ENCODE measurements around the gene RAB14. TPM values are rescaled to one million over a fixed set of nuclear protein-coding genes. Genes with fewer than 3 reads are reported as not detected.

RAB14 gene
- total RNA-seq, 2 donors from 2014 or later: 87.1 to 93.1 TPM

DNA sequence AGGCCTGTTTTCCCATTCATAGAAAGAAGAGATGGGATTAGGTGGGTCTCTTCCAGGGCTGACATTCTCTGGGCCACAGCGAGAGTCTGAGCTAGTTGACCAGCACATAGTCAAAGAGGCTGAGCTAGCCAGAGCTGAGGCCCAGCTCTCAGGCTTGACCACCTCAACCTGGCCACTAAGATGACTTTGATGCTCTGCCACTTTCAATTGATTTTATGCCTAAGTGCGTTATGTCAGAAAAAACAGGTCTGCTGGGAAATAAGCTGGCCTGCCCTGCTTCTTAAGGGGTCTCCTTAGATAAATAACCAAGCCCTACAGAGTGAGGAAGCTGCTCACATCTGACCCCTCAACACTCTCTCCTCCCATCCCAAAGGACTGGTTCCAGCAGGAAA, 20.0 kb upstream of the RAB14 start:
- intact Hi-C loops (cut with DNase I, micrococcal nuclease): no loop called here
- ATAC-seq: no peak

GRCh38 chr9:121220996-121221663, 19.5 kb upstream of the RAB14 start:
- no peak for ATAC-seq
- no peak for DNase-seq
- intact Hi-C loops (cut with DNase I, micrococcal nuclease): no loop called here

More for the DNA sequence above, 20.0 kb upstream of the RAB14 start:
- no peak for DNase-seq

- intact Hi-C loops (cut with DNase I, micrococcal nuclease): loop anchor here in 1 of 2 donors (5.0 kb wide), 1 partner anchor 178 kb away; no protein-coding TSS in a partner anchor
- DNase-seq (no peak), ATAC-seq (no peak)
These were observed 17.9 kb upstream of the RAB14 start for GRCh38 chr9:121219530-121219929.

DNA sequence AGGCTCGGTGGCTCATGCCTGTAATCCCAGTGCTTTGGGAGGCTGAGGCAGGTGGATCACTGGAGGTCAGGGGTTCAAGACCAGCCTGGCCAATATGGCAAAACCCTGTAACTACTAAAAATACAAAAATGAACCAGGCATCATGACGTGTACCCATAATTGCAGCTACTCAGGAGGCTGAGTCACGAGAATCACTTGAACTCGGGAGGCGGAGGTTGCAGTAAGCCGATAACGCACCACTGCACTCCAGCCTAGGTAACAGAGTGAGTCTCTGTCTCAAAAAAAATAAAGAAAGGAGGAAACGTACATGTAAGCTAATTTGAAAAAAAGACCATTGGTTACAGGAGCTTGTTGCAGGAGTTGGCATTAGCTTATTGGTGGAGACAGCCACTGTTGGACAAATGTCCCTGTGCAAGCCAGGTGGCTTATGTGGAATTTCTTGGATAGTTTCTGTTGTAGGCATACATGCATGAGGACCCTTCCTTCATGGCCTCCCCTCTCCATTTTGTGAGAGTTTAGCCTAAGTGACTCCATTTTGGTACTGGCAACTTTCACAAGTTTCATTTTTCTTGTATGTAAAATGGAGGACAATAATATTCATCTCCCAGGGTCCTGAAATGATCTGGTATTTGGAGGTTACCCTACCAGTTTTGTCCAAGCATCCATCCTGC, 16.8 kb upstream of the RAB14 start:
- ATAC-seq (no peak), DNase-seq (no peak)
- intact Hi-C loops (cut with DNase I, micrococcal nuclease): loop anchor here in 1 of 2 donors (5.0 kb wide), 1 partner anchor 179 kb away; no protein-coding TSS in a partner anchor

DNA sequence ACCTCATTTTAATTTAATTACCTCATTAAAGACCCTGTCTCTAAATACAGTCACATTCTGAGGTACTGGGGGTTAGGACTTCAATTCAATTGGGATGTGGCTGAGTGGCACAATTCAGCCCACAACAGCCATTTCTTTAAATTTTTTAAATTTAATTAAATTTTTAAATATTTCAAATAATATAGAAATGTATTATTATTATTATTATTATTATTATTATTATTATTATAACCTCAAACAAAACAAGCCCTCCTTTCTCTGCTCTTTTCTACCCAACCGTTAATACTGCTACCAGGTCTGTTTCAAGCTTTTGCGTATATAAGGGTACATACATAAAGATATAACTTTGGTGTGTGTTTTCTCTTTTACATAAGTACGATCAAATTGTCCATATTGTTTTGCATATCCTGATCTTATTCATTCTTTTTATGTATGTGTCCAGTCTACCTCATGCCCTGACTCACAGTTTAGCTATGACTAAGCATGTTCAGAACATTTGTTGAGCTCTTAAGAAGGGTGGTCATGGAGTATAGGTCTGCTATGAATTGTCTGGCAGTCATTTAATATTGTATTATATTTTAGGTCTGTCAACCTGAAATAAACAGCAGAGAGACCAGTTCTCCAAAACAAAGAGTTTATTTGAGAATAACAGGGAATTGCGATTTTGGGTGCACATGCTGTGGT, 16.1 kb upstream of the RAB14 start:
- intact Hi-C loops (cut with DNase I, micrococcal nuclease): loop anchor here in 1 of 2 donors (5.0 kb wide), 1 partner anchor 180 kb away; no protein-coding TSS in a partner anchor
- DNase-seq (no peak), ATAC-seq (no peak)

DNA sequence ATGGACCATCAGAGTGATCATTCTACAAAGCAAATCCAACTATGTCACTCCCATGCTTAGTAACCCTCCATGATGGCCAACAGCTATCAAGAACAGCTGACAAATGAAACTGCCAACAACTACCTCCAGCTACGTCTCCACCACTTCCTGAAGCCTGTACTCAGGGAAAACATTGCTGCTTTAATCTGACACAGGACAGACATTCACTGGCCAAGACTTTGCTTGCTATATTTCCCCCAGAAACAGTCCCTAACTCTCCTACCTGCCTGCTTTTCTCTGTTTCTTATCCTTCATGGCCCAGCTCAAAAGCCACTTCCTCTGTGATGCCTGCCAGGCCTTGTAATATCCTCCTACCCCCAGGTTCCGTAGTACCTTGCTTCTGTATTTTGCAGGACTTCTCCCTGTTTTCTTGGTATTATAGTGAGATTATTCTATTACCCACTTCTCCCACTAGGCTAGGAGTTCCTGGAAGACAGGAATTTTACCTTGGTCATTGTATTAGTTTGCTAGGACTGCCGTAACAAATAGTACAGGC, 14.7 kb upstream of the RAB14 start:
- no peak for ATAC-seq
- intact Hi-C loops (cut with DNase I, micrococcal nuclease): loop anchor here in 1 of 2 donors (5.0 kb wide), 1 partner anchor 181 kb away; no protein-coding TSS in a partner anchor

GRCh38 chr9:121214005-121214404, 12.3 kb upstream of the RAB14 start:
- ATAC-seq: no peak
- intact Hi-C loops (cut with DNase I, micrococcal nuclease): loop anchor here in 1 of 2 donors (5.0 kb wide), 2 partner anchors 103 to 168 kb away; no protein-coding TSS in a partner anchor

More for the DNA sequence above, 14.7 kb upstream of the RAB14 start:
- no peak for DNase-seq

GRCh38 chr9:121213136-121213806, 11.6 kb upstream of the RAB14 start:
- intact Hi-C loops (cut with DNase I, micrococcal nuclease): loop anchor here in 1 of 2 donors (5.0 kb wide), 2 partner anchors 104 to 169 kb away; no protein-coding TSS in a partner anchor
- ATAC-seq: peak; percentile 99
- peak; percentile 82 to 91 for DNase-seq

More at GRCh38 chr9:121214005-121214404, 12.3 kb upstream of the RAB14 start:
- DNase-seq: no peak

- no peak for DNase-seq
- ATAC-seq: no peak
- intact Hi-C loops (cut with DNase I, micrococcal nuclease): loop anchor here in 1 of 2 donors (5.0 kb wide), 2 partner anchors 107 to 172 kb away; no protein-coding TSS in a partner anchor
These were observed 8.9 kb upstream of the RAB14 start for GRCh38 chr9:121210536-121210935.

DNA sequence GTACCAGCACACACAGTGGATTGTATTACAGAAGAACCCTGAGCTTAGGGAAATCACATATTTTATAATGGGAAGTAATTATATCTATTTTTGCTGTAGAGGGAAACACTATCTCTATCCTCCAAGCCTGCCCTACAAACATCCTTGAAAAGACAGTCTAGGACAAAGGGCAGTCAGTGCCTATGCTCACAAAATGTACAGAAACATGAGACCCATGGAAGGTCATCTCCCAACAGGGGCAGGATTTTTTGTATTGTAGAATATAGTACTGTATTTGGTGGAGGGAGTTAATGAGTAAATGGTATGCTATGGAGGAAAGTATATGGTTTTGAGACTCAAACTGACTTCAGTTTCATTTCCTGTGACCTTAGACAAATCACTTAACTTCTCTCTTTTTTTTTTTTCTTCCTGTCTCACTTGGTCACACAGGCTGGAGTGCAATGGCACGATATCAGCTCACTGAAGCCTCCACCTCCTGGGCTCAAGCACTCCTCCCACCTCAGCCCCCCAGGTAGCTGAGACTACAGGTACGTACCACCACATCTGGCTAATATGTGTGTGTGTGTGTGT, 5.8 kb upstream of the RAB14 start:
- DNase-seq: no peak
- ATAC-seq: no peak
- intact Hi-C loops (cut with DNase I, micrococcal nuclease): no loop called here

DNA sequence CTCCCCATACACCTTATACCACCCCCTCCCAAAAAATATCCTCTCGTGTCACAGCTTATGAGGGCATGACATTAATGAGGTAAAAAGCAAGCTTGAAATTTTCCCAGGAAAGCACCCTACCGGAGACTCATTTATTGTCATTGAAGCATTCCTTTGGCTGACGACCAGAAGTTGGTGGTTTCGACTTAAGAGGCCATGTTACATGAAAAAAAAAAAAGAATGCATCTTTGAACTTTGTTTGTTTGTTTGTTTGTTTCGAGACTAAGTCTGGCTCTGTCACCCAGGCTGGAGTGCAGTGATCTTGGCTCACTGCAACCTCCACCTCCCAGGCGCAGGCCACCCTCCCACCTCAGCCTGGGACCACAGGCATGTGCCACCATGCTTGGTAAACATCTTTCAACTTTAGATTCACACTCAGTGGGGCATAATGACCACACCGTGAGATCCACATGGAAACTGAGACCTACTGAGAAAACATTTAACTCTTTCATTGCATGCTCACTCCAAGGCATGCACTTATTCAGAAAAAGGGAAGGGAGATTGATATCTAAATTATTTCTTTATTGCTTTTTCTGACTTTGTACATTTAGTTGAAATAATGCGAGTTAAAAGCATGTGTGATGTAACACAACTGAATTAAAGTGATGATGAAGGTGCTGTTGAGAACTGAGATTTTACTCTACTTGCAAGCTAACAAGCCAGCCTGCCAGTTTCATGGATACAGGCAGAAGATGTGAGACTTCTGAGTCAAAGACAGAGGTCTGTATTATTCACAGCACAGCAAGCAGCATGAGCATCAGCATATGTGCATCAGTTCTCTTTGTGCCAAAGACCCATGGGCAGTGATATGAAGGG, 5.1 kb upstream of the RAB14 start:
- ATAC-seq (no peak), DNase-seq (no peak)
- intact Hi-C loops (cut with DNase I, micrococcal nuclease): no loop called here

DNA sequence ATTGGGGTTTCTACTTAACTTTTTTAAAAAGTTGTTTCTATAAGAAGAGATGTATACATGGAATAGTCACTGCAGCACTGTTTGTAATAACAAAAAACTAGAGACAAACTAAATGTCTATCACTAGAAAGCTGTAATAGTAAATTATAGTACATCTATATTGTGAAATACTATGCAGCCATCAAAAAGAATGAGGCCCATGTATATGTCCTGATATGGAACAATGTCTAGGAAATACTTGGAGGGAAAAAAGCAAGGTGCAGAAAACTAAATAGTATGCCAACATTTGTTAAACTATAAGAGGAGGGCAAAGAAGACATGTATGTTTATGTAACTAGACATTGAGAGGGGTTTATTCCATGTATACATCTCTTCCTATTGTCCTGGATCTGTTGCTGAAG, 2.9 kb upstream of the RAB14 start:
- DNase-seq: no peak
- intact Hi-C loops (cut with DNase I, micrococcal nuclease): no loop called here
- no peak for ATAC-seq

DNA sequence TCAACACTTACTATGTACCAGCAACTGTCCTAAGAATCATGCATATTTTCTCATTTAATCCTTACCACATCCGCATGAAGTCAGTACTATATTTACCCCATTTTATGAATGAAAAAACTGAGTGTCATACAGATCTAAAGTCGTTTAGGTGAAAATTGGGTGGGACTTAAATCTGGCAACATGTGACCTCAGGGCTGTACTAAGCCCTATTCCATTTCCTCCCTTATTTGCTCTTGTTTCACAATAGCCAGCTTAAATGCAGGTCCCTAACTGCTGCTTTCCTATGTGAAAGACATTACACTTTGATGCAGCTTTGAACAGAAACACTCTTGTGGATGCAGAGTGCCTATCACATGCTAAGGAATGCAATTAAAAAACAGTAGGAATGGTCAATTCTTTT, 2.5 kb upstream of the RAB14 start:
- intact Hi-C loops (cut with DNase I, micrococcal nuclease): no loop called here
- ATAC-seq (no peak), DNase-seq (no peak)

DNA sequence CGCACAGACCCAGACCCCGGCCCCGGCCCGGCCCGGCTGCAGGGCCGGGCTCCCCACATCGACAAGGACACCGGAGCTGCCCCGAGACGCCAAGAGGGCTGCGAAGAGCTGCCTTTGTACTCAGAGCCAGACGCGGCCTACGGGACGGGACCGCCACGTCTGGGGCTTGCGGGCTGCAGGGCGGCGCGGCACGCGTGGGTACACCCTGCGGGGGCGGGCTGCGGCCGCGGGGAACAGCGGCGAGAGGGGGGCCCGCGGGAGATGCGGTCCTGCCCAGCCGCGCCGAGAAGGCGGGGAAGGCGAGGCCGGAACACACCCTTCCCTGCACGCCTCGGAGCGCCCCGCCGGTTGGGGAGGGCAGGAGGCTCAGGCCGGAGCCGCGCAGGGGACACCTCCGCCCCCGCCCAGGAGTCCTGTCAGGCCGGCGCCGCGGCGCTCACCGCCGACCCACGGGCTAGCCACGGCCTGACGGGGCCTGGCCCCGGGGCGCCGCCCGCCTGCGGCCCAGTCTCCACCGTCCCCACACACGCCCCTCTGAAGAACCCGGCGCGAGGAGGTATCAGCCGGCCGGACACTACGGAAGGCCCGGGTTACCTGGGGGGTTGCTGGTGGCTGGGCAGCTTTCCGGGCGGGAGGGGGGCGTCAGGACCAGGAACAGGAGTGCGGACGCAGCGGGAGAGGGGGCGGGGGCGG, 478 bp downstream of the RAB14 start:
- peak; percentile 65 for ATAC-seq
- DNase-seq: peak; percentile 38 to 63
- intact Hi-C loops (cut with DNase I, micrococcal nuclease): no loop called here

DNA sequence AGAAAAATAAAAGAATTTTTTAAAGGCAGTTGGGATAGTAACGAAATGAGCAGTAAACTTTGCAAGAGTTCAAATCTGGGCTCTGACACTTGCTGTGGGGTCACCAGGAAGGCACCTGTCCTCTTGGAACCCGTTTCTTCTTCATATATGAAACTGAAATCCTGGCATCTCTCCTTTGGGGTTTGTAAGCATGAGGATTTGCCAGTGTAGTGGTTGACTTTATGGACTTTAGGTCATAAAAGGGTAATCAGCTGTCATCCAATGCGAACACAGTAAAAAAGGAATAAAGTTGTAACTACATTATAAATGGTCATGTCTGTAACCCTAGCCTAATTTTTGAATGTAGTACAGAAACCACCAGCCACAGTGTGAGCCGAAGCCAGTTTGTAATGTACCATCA, 1.3 kb downstream of the RAB14 start:
- peak; percentile 55 for ATAC-seq
- intact Hi-C loops (cut with DNase I, micrococcal nuclease): no loop called here
- peak in 1 of 2 donors; percentile 22 for DNase-seq

DNA sequence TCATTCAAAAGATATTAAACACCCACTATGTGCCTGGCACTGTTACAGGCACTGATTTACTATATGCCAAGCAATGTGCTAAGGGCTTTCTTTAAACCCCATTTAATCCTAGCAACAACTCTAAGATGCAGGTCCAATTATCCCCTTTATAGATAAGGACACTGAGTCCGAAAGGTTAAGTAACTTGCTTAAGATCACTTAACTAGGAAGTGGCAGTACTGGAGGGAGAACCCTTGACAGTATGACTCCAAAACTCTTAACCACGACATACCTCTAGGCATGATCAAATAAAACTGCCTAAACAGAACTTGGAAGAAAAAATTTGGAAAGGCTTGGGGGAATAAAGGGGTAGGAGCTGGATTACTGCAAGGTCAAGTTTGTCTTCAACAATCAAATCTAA, 1.7 kb downstream of the RAB14 start:
- intact Hi-C loops (cut with DNase I, micrococcal nuclease): no loop called here
- ATAC-seq (no peak), DNase-seq (no peak)

DNA sequence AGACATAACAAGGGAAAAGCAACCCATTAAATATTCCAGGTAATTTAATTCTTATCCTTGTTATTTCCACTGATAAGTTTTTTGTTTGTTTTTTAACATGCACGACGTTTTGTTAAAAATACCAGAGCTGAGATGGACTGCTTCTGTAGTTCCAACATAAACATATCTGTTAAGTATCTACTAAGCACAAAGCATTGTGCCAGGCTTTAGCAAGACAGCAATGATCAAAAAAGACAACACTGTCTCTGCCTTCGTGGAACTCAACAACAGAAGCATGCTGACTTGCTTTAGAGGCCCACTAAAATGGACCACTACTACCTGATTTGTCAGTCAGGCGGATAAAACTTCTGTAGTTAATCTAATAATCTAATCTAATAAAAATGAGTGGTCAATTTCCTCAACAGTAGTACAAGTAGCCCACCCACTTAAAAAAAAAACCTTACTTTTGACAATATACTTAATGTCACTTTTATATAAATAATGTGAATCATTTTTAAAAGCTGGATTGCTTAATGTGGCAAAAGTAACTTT, 3.1 kb downstream of the RAB14 start:
- no peak for DNase-seq
- no peak for ATAC-seq
- intact Hi-C loops (cut with DNase I, micrococcal nuclease): no loop called here

Measured in left colon (tissue), 2 donors.